ENCODE measurements around the gene KLF6.

- TF ChIP-seq CTCF (IDR thresholded peaks at IDR 0.05) = no peak
- no peak for TF ChIP-seq POLR2A (IDR thresholded peaks at IDR 0.05)
- no peak for TF ChIP-seq EP300 (IDR thresholded peaks at IDR 0.05)
These were observed 21.6 kb upstream of the KLF6 start for GRCh38 chr10:3806603-3807002.
